A549 (cell line): ENCODE data around the gene GGA2. TPM values are rescaled to one million over a fixed set of nuclear protein-coding genes. Genes with fewer than 3 reads are reported as not detected.

Experiments
- ATAC-seq, 2 experiments: fragments of 200-7000 bp in 1 of 2; fragments of >200 bp in 1 of 2; cut with Nextera tagmentation in 1 of 2; cut with Tn5 transposase in 1 of 2; 3 replicates each; pipeline versions ENCODE4 v1.8.0 to v1.9.1; 2018 to 2020; ENCODE audit warnings: mild to moderate bottlenecking in 1 of 2, moderate library complexity in 1 of 2
- CTCF ChIA-PET: fragments of 300-600 bp; sonication (Branson Sonifier 250); formaldehyde crosslinking; extraction: SDS; loops from one replicate; lab custom pipeline; 2021; ENCODE audit warnings: antibody characterized with exemption, inconsistent platforms; lab: Yijun Ruan, JAX
- POLR2A ChIA-PET: fragments of 350-600 bp; formaldehyde crosslinking; extraction: SDS; loops from one replicate; lab custom pipeline; 2021; ENCODE audit warnings: antibody characterized with exemption, inconsistent platforms; lab: Yijun Ruan, JAX
- DNase-seq, 2 experiments: peaks; one replicate each; pipeline versions ENCODE4 v3.0.0 to v3.0.0-alpha.2; 2011 to 2016; ENCODE audit warnings: low read depth in 1 of 2, low spot score in 1 of 2
- FAIRE-seq: peaks from 2 replicates; lab custom pipeline; 2011; peaks lifted over from hg19 to GRCh38; lab: Jason Lieb, UNC
- H3K27ac ChIP-seq, 2 experiments: fragments of >200 bp; sonication (Bioruptor Twin); formaldehyde crosslinking; 3 replicates each; pipeline ENCODE4 v1.5.1; 2016 to 2017
- H3K4me1 ChIP-seq: fragments of >200 bp; sonication (Bioruptor Twin); formaldehyde crosslinking; 3 replicates; pipeline ENCODE4 v1.6.1; 2016
- H3K4me2 ChIP-seq: fragments of >200 bp; sonication (Bioruptor Twin); formaldehyde crosslinking; 3 replicates; pipeline ENCODE4 v1.6.1; 2016
- H3K4me3 ChIP-seq: fragments of >200 bp; sonication (Bioruptor Twin); formaldehyde crosslinking; 3 replicates; pipeline ENCODE4 v1.5.1; 2016
- H3K9me3 ChIP-seq: fragments of >200 bp; sonication (Bioruptor Twin); formaldehyde crosslinking; 3 replicates; pipeline ENCODE4 v1.6.1; 2016
- BCL3 ChIP-seq: fragments of >200 bp; sonication (Bioruptor Twin); formaldehyde crosslinking; IDR thresholded peaks from 3 replicates; pipeline ENCODE4 v1.6.1; 2016
- BHLHE40 ChIP-seq: IDR thresholded peaks from 2 replicates; pipeline ENCODE4 v1.6.1; 2012; ENCODE audit warnings: low read depth, low read length, inconsistent platforms
- CBX8 ChIP-seq: fragments of 200-600 bp; sonication (generic); IDR thresholded peaks from 2 replicates; pipeline ENCODE4 v1.6.1; 2016
- CEBPB ChIP-seq, 2 experiments: fragments of >200 bp in 1 of 2; sonication (Bioruptor Twin) in 1 of 2; formaldehyde crosslinking in 1 of 2; IDR thresholded peaks; 2 replicates each; pipeline ENCODE4 v1.6.1; 2012 to 2016
- EHF ChIP-seq: fragments of 250-450 bp; sonication (Bioruptor Pico); IDR thresholded peaks from 2 replicates; pipeline ENCODE4 v1.5.0; 2020; ENCODE audit warnings: mild to moderate bottlenecking
- FOXS1 ChIP-seq: fragments of 250-450 bp; sonication (Bioruptor Pico); IDR thresholded peaks from 2 replicates; pipeline ENCODE4 v1.5.0; 2020; ENCODE audit warnings: mild to moderate bottlenecking, moderate library complexity
- GATA3 ChIP-seq: IDR thresholded peaks from 2 replicates; pipeline ENCODE4 v1.6.1; 2012; ENCODE audit warnings: borderline replicate concordance
- HDAC2 ChIP-seq: fragments of 200-600 bp; sonication (generic); IDR thresholded peaks from 2 replicates; pipeline ENCODE4 v1.6.1; 2016
- HES2 ChIP-seq: fragments of >200 bp; sonication (Bioruptor Twin); formaldehyde crosslinking; IDR thresholded peaks from 2 replicates; pipeline ENCODE4 v1.6.1; 2016
- HOXA7 ChIP-seq: fragments of 250-450 bp; sonication (Bioruptor Pico); IDR thresholded peaks from 2 replicates; pipeline ENCODE4 v1.5.0; 2020; ENCODE audit warnings: mild to moderate bottlenecking, moderate library complexity
- JUN ChIP-seq, 2 experiments: fragments of >200 bp; sonication (Bioruptor Twin); formaldehyde crosslinking; IDR thresholded peaks; 2 replicates in 1 of 2; 3 replicates in 1 of 2; pipeline ENCODE4 v1.6.1; 2016 to 2017
- JUNB ChIP-seq: fragments of >200 bp; sonication (Bioruptor Twin); formaldehyde crosslinking; IDR thresholded peaks from 2 replicates; pipeline ENCODE4 v1.6.1; 2016
- KDM1A ChIP-seq: fragments of 200-600 bp; sonication (generic); IDR thresholded peaks from 2 replicates; pipeline ENCODE4 v1.6.1; 2016; ENCODE audit warnings: low read depth, mild to moderate bottlenecking
- MYC ChIP-seq: IDR thresholded peaks from 2 replicates; pipeline ENCODE4 v1.6.1; 2012; ENCODE audit warnings: mild to moderate bottlenecking, inconsistent platforms, low read length, improper control_type of control experiment, borderline replicate concordance
- NR3C1 ChIP-seq: fragments of >200 bp; sonication (Bioruptor Twin); formaldehyde crosslinking; IDR thresholded peaks from 3 replicates; pipeline ENCODE4 v1.6.1; 2017
- POLR2AphosphoS2 ChIP-seq: conservative IDR thresholded peaks from 2 replicates; pipeline ENCODE4 v1.6.1; 2012; ENCODE audit warnings: low read length, improper control_type of control experiment, inconsistent platforms
- RAD21 ChIP-seq, 2 experiments: fragments of >200 bp in 1 of 2; sonication (Bioruptor Twin) in 1 of 2; formaldehyde crosslinking in 1 of 2; IDR thresholded peaks in 1 of 2; conservative IDR thresholded peaks in 1 of 2; 2 replicates in 1 of 2; 3 replicates in 1 of 2; pipeline ENCODE4 v1.6.1; 2012 to 2018; ENCODE audit warnings: inconsistent platforms in 1 of 2
- RFX5 ChIP-seq: fragments of 450-650 bp; IDR thresholded peaks from 2 replicates; pipeline ENCODE4 v1.7.1; 2014; ENCODE audit warnings: antibody characterized with exemption, mild to moderate bottlenecking, moderate library complexity
- RNF2 ChIP-seq: fragments of 200-600 bp; sonication (generic); IDR thresholded peaks from 2 replicates; pipeline ENCODE4 v1.6.1; 2016; ENCODE audit warnings: low read depth, mild to moderate bottlenecking, antibody characterized with exemption, moderate library complexity, borderline replicate concordance
- SREBF2 ChIP-seq: fragments of 450-650 bp; IDR thresholded peaks from 2 replicates; pipeline ENCODE4 v1.6.1; 2014; ENCODE audit warnings: mild to moderate bottlenecking, moderate library complexity
- TFCP2L1 ChIP-seq: fragments of 250-450 bp; sonication (Bioruptor Pico); IDR thresholded peaks from 2 replicates; pipeline ENCODE4 v1.5.0; 2021; ENCODE audit warnings: mild to moderate bottlenecking
- TP53 ChIP-seq: fragments of 250-450 bp; sonication (Bioruptor Pico); IDR thresholded peaks from 2 replicates; pipeline ENCODE4 v1.5.0; 2021; ENCODE audit warnings: mild to moderate bottlenecking, moderate library complexity
- ZFP36 ChIP-seq: fragments of 450-650 bp; IDR thresholded peaks from 2 replicates; pipeline ENCODE4 v1.6.1; 2014; ENCODE audit warnings: borderline replicate concordance; ENCODE audit not compliant: partially characterized antibody
- ZNF302 ChIP-seq: fragments of 250-450 bp; sonication (Bioruptor Pico); IDR thresholded peaks from 2 replicates; pipeline ENCODE4 v1.9.0; 2021; ENCODE audit warnings: inconsistent platforms, mild to moderate bottlenecking, moderate library complexity
- WGBS: methylation state at CpG from one replicate; pipeline ENCODE4 v1.1.6; 2017; ENCODE audit errors: missing lambda C conversion rate; 5-methylcytosine and 5-hydroxymethylcytosine counted together
- polyA plus RNA-seq, 4 experiments: library from polyadenylated mRNA; depleted of rRNA in 3 of 4; stranded (reverse); fragments of >200 nt; fragmentation: RNase III in 1 of 4; extraction: RNeasy Plus Mini Kit Qiagen cat#74134 plus additional on column Dnase treatment in 1 of 4; gene quantifications; 2 replicates in 3 of 4; 3 replicates in 1 of 4; pipeline ENCODE4 v1.2.3, GENCODE V29; 2011 to 2017
- TF ChIP-seq, protein P1 (sequence below): IDR thresholded peaks from 2 replicates; pipeline ENCODE4 v1.6.1; 2012
- TF ChIP-seq, protein P2 (sequence below): fragments of 250-450 bp; sonication (Bioruptor Pico); IDR thresholded peaks from 2 replicates; pipeline ENCODE4 v1.5.0; 2020; ENCODE audit warnings: low read depth, mild to moderate bottlenecking, moderate library complexity

The GGA2 gene
- polyA plus RNA-seq, 2 of the 4 experiments (the other 2 are of a cell fraction): 33.1 to 57.9 TPM

DNA sequence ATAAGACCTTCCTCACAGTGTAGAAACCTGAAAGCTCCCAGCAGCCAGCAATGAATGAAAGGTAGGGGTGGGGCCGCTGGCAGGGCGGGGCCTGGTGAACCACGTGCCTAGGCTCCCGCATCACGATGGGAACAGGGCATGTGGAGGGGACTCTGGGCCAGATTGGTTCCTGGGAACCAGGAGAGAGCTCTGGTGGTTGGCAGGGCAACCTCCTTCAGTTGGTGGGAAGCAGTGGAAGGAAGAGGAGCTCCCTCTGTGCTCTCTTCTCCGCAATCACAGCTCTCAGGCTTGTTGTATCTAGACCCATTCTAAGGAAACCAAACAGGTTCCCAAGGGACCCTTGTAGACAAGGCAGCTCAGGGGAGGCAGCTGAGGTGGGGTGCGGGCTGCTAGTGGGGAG is 10.5 kb downstream of the GGA2 start:
- no peak overlapping the region for H3K4me2 ChIP-seq
- no peak for FAIRE-seq
- no peak for TF ChIP-seq RNF2
- TF ChIP-seq RAD21 (conservative IDR thresholded peaks at IDR 0.05 in 1 of 2, IDR thresholded peaks at IDR 0.05 in 1 of 2): no peak
- no peak for TF ChIP-seq HOXA7 (CRISPR knock-in tag)
- no peak for TF ChIP-seq CBX8
- no peak for TF ChIP-seq HES2
- TF ChIP-seq, all 56 proteins: peak for 0
- ChIA-PET POLR2A (no interaction called here), CTCF (interaction anchor here (0.6 to 2.6 kb wide), 3 partner anchors 10 to 64 kb away, joined by 3 to 8 read pairs (median 4); no protein-coding TSS in a partner anchor)
- DNase-seq (no peak), ATAC-seq (no peak)
- no peak overlapping the region for H3K4me3 ChIP-seq
- no peak overlapping the region for H3K27ac ChIP-seq
- WGBS: 91% methylated on average over 7 of the region's 7 CpGs
- no peaks in the 10 kb centered on the region for H3K9me3 ChIP-seq
- peaks cover 24% of the 10 kb centered on the region for H3K4me1 ChIP-seq

GRCh38 chr16:23498863-23499262 is 11.4 kb downstream of the GGA2 start:
- CTCF ChIA-PET: interaction anchor here (0.7 to 2.6 kb wide), 6 partner anchors 9 to 189 kb away, joined by 4 to 8 read pairs (median 4); no protein-coding TSS in a partner anchor
- H3K4me1 ChIP-seq: peaks cover 14% of the 10 kb centered on the region
- no peaks in the 10 kb centered on the region for H3K9me3 ChIP-seq
- ATAC-seq: no peak
- WGBS: 94% methylated on average over 11 of the region's 11 CpGs
- DNase-seq: no peak
- no peak overlapping the region for H3K27ac ChIP-seq
- H3K4me2 ChIP-seq: no peak overlapping the region
- TF ChIP-seq HDAC2 (no peak), BHLHE40 (no peak), FOXS1 (no peak), NR3C1 (no peak), GATA3 (no peak), CEBPB (IDR thresholded peaks at IDR 0.05) (no peak), MYC (no peak), EHF (CRISPR knock-in tag) (no peak), TP53 (CRISPR knock-in tag) (no peak), JUNB (no peak), RFX5 (no peak)
- TF ChIP-seq, protein P1, sequence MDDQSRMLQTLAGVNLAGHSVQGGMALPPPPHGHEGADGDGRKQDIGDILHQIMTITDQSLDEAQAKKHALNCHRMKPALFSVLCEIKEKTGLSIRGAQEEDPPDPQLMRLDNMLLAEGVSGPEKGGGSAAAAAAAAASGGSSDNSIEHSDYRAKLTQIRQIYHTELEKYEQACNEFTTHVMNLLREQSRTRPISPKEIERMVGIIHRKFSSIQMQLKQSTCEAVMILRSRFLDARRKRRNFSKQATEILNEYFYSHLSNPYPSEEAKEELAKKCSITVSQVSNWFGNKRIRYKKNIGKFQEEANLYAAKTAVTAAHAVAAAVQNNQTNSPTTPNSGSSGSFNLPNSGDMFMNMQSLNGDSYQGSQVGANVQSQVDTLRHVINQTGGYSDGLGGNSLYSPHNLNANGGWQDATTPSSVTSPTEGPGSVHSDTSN: no peak
- TF ChIP-seq, all 56 proteins: peak for 0
- POLR2A ChIA-PET: no interaction called here
- no peak for FAIRE-seq
- no peak overlapping the region for H3K4me3 ChIP-seq

DNA sequence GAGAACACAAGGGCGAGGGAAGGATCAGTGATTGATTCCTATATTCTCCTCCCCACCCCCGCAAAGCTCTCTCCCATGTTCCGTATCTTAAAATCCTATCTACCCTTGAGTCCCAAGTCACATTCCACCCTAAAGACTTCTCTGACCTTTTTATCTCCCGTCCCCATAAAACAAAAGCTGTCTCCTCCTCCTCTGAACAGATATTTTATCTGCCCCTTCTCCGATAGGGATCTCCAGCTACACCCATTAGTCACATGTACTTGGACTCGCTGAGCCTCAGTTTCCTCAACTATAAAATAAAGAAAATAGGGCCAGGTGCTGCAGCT is 12.8 kb downstream of the GGA2 start:
- Histone ChIP-seq H3K4me3 (no peak overlapping the region), H3K4me2 (no peak overlapping the region), H3K4me1 (peaks cover 18% of the 10 kb centered on the region), H3K27ac (no peak overlapping the region), H3K9me3 (no peaks in the 10 kb centered on the region)
- WGBS: 92% methylated on average over 6 of the region's 6 CpGs
- CTCF ChIA-PET: interaction anchor here (1.0 to 2.3 kb wide), 2 partner anchors 9 to 15 kb away, joined by 3 to 6 read pairs; no protein-coding TSS in a partner anchor
- POLR2A ChIA-PET: no interaction called here
- FAIRE-seq: no peak
- TF ChIP-seq JUN (IDR thresholded peaks at IDR 0.05) (no peak), ZNF302 (CRISPR knock-in tag) (no peak), HOXA7 (CRISPR knock-in tag) (no peak), BHLHE40 (no peak), BCL3 (no peak), CBX8 (no peak), ZFP36 (no peak), POLR2AphosphoS2 (no peak), TFCP2L1 (no peak), SREBF2 (no peak), KDM1A (no peak)
- TF ChIP-seq, protein P2, sequence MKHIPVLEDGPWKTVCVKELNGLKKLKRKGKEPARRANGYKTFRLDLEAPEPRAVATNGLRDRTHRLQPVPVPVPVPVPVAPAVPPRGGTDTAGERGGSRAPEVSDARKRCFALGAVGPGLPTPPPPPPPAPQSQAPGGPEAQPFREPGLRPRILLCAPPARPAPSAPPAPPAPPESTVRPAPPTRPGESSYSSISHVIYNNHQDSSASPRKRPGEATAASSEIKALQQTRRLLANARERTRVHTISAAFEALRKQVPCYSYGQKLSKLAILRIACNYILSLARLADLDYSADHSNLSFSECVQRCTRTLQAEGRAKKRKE: no peak
- no peak for ATAC-seq
- no peak for DNase-seq
